ENCODE results near the gene IFT122.
"Not testable (repeated sequence)": the region's sequence is repeated elsewhere in the genome, so short reads cannot be mapped to it uniquely, and the experiment has no call there.

Gene IFT122

DNA sequence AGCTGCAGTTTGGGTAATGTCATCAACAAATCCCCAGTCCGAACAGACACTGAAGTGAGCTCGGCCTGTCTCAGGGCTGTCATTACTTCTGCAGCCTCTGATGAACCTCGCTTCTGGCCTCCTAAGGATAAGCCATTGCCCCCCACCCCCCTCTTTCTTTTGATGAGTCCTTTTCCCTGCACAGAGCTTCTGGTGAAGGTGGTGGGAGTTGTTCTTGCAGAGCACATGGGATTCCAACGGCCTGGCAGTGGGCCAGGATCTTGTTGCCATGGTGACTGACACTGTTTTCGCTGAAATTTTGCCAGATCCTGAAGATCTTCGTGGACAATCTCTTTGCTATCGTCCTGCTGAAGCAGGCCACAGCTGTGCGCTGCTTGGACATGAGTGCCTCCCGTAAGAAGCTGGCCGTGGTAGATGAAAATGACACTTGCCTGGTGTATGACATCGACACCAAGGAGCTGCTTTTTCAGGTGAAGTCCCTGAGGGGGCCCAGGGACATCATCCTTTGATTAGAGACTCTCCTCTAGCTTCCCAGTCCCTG is 41.3 kb downstream of the IFT122 start:
- not testable (repeated sequence) for DNase-seq

DNA sequence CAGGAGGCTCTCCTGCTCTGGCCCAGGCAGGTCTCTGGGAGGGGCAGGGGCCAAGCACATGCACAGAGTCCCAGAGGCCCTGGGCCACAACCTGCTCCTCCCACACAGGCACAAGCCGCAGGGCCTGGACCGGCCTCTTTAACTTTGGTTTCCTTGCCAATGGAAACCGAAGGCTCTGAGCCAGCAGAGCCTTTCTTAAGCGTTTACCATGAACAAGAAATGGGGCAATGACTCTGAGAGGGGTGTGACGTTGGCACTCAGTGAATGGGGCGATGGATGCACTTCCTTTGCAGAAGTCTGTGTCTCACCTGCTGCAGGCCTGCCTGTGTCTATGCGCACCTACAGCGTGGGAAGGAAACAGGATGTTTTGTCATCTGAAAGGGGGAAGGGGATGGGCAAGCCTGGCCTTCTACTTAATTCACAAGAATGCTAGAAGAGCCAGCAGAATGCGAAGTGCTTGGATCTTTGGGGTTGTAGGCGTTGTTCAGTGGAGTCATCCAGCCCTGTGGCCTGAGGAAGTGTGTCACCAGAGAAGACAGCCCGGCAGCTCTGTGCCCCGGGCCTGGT is 41.8 kb downstream of the IFT122 start:
- DNase-seq: no peak

DNA sequence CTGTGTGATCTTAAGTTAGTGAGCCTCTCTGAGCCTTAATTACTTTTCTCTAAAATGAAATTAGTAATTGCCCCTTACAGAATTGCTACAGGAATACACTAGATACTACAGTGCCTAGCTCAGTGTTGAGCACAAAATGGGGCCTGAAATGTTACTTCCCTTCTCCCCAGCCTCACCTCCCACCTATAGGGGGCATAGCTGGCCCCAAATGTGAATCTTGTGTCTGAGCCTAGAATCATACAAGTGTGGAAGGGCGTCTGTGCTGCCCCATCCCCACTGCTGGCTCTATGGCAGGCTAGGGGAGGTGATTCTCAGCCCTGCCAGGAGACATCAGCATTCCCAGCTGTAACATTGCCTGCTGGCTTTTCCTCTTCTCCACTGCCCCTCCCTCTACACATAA is 42.7 kb downstream of the IFT122 start:
- no peak for DNase-seq

DNA sequence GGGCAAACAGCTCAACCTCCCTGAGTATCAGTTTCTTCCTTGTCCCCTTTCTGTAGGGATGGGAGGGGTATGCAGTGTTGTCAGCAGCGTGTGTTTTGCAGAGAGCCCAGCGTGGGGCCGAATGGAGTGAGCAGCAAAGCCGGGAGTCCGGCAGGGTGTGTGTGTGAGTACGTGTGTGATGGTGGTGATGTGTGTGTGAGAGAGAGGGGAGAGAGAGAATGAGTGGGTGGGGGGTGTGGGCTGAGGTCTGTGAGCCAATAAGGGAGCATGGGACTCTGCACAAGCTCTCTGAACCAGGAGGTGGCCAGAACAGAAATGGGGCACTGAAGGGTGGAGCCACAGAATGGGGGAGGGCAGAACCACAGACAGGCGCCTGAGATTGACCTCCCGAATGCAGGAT is 43.8 kb downstream of the IFT122 start:
- DNase-seq: no peak

DNA sequence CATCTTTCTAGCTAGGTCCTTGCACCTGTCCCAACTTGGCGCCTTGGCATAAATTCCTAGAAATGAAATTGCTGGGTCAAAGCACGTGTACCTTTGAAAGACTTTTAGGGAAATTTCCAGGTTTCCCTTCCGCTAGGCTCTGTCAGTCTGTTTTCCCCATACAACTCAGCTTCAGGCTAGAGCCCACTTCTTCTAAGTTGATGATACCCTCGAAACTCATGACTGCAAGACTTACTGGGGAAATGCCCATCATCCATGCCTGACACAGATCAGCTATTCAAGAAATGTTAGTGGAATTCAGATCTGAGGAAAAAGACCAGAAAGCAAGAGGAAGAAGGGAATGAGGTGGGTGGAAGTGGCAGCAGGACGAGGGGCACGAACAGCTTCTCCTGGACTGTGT is 45.1 kb downstream of the IFT122 start:
- not testable (repeated sequence) for DNase-seq

DNA sequence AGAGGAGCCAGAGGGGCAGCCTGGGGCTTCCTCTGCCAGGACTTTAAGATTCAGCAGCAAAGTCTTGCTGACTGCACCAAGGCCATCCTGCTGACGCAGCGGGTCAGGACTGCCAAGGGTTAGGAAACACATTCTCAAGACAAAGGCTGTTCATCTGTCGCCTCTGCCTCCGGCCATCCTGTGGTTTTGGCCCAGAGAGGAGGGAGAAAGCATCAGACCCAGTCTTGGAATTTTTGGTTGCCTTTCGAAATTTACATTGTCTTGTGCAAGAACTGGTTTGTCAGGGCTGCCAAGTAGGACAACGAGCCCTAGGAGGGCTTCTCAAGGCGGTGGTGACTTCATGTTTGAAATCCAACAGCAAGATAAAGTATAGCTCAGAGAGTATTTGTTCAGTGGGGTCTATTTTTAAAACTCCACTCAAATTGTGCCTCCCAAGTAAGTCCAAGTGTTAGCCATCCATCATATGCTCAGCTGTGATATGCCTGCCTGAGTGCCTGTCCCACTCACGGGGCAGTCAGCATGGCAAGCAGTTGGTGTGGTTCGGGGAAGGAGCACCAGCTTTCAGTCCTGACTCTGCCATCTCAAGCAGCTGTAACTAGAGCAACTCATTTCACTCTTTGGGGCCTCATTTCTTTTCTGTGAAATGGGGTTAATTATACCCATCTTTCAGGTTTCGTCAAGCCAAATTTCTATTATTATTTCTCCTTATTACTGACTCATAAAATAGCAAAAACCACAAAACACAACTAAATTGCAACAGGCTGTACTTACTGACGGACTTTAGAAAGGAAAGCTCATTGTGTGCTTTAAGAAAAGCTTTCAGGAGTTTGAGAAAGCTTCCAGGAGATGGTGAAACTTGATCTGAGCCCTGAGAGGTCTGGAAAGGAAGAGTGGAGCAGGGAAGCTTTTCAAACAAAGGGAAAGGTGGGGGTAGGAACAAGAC is 46.0 kb downstream of the IFT122 start:
- DNase-seq: no peak

DNA sequence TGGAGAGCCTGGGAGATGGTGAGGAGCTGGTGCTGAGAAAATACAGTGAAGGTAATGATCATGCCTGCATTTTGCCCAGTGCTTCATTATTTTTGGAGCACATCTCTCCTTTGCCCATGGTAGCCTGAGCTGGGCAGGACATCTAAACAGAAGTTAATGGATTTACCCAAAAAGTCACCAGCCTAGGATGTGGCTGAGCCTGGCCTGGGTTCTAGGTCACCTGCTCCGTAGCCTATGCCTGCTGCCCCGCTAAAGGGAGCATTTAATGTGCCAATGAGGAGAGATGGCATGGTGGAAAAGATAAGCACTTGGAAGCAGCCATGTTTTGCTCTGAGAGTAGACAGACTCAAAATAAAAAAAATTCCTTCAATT is 46.6 kb downstream of the IFT122 start:
- DNase-seq: no peak

DNA sequence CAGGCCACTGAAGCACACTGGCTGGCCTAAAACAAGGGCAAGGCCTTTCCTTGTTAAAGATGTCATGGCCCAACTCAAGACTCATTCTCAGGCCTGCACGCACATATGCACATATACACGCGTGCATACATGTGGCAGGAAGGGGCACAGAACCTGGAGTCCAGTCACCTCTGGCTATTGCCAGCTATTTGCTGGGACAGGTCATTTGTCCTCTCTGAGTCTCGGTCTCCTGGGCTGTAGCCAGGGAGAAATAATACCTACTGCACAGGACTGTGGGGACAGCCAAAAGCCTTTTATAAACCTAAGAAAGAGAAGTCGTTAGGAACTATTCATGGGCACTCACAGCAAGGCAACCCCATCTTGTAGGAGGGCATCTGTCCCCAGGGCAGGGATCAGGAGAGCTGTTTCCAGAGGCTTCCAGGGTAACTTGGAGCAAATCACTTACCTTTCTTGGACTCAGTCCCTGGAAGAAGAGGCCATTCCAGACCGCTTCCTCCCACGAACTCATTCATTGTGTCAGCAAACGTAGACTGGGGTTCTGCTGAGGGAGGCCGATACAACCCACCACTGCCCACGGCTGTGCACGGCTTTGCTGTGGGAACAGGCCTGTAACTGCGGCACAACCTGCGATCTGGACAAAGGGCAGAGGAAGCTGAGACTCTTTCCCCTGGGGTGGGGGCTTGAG is 47.3 kb downstream of the IFT122 start:
- no peak for DNase-seq

DNA sequence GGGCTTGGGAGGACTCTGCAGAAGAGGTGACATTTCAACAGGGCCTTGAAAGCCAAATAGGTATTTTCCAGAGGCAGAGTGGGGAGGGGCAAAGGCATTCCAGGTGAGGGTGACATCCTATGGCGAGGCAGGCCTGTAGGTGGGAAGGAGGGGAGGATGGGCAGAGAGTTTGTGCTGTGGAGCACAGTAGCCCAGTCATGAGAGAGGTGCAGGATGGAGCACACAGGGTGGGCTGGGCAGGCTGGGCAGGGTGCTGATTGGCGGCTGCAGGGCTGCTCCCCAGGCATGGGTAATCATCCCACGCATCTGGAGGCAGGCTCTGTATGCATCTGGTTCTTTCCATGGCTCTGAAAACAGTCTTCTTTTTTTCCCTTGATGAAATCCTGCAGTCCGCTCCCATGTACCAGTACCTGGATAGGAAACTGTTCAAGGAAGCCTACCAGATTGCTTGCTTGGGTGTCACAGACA is 47.9 kb downstream of the IFT122 start:
- DNase-seq: not testable (repeated sequence)

DNA sequence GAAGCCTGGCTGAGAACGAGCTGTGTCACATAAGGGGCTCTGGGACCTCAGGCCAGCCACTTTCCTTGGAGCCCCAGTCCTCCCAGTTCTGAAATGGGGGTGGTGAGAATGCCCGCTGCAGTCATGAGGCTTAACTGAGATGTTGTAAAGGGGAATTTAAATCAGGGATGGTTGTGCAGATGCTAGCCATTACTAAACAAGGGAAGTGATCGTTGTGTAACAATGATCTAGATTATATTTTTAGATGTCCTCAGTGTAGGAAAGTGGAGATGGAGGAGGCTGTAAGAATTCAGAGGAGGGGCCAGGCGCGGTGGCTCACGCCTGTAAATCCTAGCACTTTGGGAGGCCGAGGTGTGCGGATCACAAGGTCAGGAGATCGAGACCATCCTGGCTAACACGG is 49.2 kb downstream of the IFT122 start:
- not testable (repeated sequence) for DNase-seq

DNA sequence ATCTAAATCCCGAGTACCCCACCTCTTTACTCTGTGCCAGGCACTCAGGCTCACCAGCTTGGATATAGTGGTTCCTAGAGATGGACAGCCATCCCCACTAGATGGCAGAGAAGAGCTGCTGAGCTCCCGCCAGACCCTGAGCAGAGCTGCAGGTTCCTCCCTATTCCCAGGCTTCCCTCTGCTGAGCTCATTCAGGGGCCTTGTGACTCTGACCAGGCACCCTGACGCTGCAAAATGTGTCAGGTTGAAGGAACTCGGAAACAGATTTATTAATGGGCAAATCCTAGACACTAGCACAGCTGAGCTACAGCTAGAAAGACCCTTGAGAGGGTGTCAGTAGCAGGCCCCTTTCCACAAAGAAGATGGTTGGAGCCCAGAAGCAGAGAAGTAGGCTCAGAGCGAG is 50.2 kb downstream of the IFT122 start:
- peak; percentile 36 to 83 for DNase-seq

DNA sequence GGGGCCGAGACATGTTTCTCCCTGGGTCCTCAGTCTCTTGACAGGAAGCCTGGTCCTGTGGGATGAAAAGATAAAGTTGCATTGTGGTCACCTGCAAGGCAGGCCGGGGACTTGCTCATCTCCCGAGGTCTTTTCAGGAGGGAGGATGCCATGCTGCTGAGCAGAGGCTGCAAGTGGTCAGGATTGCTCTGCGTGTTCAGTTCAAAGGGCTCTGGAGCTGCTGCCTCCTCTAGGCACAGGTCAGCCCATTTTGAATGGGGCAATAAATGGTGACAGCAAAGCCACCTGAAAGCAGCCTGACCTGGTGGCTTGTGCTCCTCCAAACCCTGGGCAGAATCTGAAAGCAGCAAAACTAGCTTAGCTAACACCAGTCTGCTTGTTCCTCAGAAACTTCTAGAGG is 51.1 kb downstream of the IFT122 start:
- not testable (repeated sequence) for DNase-seq

DNA sequence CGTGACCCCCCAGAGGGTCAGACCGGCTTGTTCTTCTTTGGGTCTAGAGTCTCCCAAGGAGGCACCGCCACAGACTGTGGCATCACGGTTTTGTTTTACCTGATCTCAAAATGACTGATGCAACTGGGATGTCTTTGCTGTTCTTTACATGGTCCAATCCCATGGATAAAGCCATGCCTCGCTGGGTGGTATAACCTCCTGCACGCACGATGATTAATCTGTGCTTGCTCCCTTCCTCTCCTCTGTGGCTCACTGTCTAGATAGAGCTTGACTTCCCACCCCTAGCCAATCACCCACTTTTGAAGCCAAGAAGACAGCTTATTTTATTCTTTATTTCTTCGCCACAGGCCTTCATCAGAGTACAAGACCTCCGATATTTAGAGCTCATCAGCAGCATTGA is 51.8 kb downstream of the IFT122 start:
- no peak for DNase-seq

DNA sequence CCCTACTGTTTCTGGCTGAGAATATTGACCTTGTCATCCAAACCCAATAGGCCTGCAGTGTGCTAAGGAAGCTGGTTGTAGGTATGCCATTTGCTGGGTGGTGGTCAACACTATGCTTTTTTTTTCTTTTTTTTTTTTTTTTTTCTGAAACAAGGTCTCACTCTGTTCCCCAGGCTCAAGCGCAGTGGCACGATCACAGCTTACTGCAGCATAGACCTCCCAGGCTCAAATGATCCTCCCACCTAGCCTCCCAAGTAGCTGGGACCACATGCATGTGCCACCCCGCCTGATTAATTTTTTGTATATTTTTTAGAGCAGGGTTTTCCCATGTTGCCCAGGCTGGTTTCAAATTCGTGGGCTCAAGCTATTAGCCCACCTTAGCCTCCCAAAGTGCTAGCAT is 52.7 kb downstream of the IFT122 start:
- no peak for DNase-seq

DNA sequence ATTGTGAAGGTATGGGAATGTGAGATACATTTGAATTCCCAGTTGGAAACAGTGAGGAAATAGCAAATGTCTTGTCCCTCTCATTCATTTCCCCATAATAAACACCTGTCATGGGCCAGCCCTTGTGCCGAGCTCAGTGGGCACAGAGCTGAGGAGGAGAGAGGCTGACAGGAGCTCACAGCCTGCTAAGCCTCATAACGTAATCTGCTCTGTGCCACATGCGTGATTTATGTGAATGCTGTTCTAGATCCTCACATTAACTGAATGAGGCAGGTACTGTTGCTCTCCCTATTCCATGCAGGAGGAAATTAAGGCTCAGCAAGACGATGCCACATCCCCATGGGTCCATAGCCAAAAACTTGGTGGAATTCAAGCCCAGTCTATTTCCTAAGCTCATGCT is 53.2 kb downstream of the IFT122 start:
- DNase-seq: no peak

DNA sequence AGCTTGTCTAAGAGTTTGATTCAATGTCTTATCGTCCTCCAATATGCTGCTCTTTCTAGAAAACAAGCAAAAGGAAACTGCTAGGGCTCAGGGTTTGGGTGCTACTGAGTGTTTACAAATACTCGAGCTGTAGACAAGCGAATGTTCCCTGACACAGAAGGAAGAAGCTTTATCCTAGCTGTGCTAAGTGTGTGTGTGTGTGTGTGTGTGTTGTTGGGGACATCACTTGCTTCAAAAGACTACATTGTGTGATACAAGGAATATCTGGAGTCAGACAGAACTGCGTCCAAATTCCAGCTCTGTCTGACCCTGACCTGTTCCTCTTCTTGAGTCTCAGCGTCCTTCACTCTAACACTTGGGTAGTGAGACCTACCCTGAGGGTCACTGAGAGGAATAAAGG is 54.5 kb downstream of the IFT122 start:
- DNase-seq: not testable (repeated sequence)

DNA sequence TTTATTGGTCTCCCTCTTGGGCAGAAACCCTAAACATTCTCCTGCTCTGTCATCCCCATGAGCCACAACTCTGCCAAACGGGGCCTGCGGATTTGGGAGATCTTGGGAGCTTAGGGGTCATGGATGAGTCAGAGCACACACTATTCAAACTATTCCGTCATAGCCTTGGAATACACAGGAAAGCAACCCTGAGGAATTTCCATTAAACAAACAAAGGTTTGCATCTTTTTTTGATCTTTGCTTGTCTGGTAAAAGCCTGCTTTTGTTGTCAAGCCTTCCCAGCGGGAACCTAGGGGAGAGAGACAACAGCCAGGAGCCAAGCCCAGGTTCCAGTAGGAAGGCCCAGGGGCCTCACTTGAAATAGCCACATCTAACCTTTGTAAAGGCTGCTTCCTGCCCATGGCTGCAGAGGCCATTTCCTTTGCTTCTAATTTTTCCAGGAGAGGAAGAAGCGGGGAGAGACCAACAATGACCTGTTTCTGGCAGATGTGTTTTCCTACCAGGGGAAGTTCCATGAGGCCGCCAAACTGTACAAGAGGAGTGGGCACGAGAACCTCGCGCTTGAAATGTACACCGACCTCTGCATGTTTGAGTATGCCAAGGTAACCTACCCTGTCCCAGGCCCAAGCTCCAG is 55.1 kb downstream of the IFT122 start:
- not testable (repeated sequence) for DNase-seq

DNA sequence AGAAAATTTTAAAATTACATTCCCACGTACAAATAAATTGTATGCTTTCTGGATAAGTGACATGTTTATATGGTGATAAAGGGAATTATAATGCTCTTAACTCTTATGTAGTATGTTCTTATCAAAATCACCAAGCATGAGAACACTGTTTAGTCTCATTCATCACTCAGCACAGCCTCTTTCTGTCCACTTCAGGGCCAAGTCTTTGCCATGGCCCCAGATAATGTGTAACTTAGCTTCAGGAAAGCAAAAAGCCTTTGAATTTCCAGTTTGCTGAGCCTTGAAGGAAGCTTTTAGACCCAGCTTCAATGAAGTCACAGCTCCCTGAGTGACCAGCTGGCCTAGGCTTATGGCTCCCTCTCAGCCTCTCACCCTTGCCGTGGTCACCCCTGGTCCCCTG is 57.9 kb downstream of the IFT122 start:
- DNase-seq: not testable (repeated sequence)

DNA sequence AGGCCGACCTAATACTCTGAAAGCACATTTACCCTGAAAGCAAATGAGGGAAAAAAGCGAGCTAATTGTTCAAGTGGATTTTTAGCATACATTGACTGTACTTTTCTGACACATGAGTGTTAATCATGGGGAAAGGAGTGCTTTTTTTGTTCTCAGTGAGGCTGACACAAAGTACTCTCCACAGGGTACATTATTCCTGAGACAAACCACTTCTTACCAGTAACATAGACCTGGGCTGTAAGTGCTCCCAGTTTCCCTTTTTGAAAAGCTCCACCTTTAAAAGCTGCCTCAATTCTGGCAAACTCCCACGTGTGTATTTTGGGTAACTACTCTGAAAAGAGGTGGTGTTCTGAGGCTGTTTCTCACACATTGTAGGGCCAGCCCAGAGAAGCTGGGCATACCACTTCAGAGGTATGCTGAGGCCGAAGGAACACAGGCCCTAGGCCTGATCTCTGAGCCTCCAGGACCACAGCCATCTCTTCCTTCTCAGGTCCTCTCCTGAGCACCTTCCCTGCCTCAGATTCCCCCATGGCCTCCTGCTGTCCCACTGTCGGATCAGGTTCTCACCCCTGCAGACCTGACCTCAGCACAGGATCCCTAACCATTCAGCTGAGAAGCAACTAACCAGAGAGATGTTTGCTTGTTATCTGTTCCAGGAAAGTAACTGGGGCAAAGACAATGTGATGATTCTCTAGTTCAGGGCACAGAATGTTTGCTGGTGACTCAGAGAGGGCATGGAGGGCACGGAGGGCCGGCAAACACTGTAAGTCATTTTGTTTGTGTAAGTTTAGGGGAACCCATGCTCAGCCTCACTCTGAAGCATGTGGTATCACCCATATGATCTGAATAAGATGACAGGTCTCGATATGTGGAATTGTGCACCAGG is 58.8 kb downstream of the IFT122 start:
- DNase-seq: not testable (repeated sequence)

DNA sequence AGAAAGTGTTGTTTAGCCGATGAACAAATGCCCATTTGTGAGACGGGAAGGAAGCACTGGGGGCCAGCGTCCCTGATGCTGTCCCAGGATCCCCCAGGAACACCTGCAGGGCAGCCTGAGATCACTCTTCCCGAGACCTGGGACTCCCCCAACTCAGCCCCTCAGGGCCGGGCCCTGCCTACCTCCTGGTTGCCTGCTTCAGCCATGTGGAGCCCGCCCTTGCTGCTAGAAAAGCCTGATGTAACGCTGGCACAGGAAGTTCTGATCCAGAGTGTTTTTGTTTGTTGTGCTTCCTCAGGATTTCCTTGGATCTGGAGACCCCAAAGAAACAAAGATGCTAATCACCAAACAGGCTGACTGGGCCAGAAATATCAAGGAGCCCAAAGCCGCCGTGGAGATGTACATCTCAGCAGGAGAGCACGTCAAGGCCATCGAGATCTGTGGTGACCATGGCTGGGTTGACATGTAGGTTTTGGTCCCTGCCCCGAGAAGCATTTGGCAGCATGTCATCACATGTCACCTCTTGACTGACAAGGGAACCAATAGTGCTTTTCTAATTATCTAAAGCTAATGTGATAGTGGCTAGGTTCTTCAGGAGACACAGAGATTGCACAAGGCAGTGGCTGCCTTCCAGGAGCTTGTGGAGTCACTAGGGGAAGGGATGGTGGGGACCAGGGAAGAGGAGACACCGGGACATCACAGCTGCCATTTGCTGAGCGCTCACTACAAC is 59.7 kb downstream of the IFT122 start:
- DNase-seq: not testable (repeated sequence)

DNA sequence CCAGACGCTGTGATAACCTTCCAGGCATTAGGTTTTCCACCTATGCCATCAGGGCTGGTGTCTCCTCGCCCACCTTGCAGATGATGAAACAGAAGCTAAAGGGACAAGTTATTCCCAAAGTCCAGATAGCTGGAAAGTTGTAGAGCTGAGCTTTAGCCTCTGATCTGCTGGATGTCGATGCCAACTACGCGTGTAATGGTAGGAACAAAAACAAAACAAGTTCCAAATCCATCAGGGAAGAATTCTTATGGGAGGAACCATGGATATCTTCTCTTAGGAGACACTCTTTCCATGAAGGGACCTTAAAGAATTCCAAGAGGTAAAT is 60.3 kb downstream of the IFT122 start:
- DNase-seq: no peak
